GM21515 (cell line): Measurements from ENCODE around the gene TNIK.
"Not testable (repeated sequence)": the region's sequence is repeated elsewhere in the genome, so short reads cannot be mapped to it uniquely, and the experiment has no call there.

Experiments
- ATAC-seq: cut with Tn5 transposase; IDR thresholded peaks from one replicate; pipeline ENCODE4 v1.9.1; 2021; ENCODE audit not compliant: unreplicated experiment

The TNIK gene

DNA sequence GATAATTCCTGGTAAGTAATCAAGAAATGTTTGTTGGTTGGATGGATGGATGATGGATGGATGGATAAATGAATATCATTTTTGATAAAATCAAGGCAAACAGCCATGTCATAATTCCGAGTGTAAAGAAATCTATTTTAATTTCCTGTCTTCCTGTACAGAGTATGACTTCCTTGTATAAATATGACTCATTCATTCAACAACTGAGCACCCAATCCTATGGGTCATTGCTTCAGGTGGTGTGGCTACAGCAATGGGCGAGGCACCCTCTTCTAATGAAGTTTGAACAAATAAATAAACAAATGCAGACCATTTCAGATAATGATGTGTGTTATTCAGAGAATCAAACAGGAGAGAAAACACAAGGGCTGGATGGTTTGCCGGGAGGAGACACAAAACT, 198.7 kb downstream of the TNIK start:
- ATAC-seq: no peak

- no peak for ATAC-seq
Measured at GRCh38 chr3:171260899-171261298, 199.3 kb downstream of the TNIK start.

DNA sequence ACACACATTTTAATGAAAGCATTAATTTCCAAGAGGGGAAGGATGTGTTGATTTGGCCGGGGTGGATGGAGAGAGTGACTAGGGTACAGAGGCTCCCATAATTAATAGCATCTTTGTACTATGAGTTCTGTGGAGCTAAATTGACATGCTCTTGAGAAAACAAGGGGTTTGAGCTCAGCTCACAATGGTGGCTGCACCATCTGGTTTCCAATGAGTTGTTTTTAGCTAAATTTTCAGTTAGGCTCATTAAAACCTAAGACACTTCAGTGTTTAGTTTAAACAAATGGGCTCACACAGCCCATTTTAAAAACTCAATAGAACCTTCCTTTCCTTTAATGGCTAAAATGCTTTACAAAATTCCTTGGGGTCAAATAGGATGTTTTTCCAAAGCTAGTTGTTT, 199.7 kb downstream of the TNIK start:
- ATAC-seq: no peak

DNA sequence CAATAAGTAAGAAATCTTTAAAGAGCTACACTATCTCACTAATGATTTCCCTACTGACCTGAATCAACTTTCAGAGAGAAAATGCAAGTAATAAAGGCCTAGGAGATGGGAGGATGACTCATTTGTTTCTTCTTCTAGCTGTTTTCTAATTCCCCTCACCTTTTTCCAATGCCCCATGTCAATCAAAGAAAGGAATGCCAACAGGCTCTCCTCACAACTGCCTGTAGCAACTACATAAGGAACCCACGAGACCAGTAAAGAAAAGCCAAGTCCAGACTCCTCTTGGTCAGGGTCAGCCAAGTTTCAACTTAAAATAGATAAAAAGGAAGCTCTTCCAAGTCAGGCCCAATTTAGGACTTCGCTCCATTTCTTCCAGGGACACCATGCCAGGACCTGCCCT, 201.9 kb downstream of the TNIK start:
- no peak for ATAC-seq

DNA sequence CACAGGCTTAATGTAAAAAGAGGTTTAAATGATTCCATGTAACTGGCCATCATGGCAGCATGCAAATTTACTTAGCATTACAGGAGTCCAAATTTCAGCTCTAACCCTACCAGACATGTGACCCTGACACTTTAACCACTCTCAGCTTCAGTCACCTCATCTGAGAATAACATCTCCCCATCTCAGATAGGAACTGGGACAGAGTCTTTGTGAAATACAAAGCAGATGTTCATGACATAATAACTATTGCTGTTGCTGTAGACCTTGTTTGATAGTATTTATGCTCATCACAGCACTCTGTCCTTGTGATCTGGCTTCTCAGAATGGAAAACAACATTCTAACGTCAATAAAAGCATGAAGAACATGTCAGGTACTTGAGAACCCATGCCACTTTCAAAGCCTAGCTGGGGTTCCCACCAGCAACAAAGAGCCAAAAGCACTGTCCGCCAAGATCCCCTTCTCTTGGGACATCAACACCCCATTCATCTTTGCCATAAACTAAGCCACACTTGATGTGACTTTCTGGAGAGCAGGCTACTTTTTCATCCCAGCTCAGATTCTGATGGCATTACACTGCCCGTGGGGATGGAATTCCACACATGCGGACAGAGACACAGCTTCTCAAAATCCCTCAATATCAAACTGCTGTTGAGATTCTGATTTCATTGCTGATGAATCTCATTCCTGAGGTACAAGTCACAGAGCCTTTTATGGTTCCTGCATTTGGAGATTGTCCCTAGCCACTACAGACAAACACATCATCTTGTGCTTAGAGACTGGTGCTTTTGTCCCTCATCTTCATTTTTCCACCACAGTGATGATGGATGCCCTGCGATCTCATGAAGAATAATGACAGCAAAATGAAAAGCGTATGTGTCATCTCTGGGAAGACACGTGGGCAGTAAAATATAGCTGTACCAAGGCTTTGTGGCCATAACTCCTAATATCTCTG, 202.7 kb downstream of the TNIK start:
- ATAC-seq: peak; percentile 61

GRCh38 chr3:171256445-171257250, 203.6 kb downstream of the TNIK start:
- ATAC-seq: no peak

- ATAC-seq: peak; percentile 53
Measured at GRCh38 chr3:171255236-171255806, 204.9 kb downstream of the TNIK start.

GRCh38 chr3:171254315-171254714, 205.9 kb downstream of the TNIK start:
- no peak for ATAC-seq

DNA sequence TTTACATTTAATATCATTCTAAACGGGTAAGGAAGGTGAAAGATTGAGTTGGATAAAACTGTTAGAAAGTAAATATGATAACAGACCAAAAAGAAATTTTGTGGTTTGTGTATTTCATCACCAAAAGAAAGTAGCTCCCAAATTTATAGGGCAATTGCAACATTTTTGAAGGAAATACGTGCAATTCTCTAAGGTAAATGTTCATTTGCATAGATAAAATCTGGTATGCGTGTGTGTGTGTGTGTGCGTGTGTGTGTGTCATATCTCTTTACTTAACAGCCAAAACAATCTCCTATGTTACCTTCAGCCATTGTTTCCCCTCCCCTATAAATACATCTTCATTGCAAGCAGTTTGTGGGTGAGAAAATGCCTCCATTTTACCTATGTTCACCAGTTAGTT, 208.4 kb downstream of the TNIK start:
- no peak for ATAC-seq

DNA sequence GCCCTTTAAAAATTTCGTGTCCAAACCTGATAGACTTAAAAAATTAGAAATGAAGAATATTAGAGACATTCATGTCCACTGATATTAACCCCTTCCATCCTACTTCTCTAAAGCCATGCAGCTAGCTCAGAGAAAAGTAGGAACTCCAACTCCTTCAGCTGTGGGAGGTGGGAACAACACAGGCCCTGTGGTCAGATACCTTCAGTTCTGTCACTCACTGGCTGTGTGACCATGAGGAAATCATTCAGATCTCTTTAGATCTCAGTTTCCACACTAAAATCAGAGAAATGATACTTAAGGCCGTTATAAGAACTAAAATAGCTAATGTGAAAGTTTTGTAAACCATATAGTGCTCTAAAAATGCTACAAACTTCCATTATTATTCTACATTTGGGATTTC, 209.8 kb downstream of the TNIK start:
- ATAC-seq: no peak

GRCh38 chr3:171249245-171249644, 211.0 kb downstream of the TNIK start:
- ATAC-seq: peak; percentile 18

GRCh38 chr3:171248426-171249111, 211.6 kb downstream of the TNIK start:
- ATAC-seq: peak; percentile 71

DNA sequence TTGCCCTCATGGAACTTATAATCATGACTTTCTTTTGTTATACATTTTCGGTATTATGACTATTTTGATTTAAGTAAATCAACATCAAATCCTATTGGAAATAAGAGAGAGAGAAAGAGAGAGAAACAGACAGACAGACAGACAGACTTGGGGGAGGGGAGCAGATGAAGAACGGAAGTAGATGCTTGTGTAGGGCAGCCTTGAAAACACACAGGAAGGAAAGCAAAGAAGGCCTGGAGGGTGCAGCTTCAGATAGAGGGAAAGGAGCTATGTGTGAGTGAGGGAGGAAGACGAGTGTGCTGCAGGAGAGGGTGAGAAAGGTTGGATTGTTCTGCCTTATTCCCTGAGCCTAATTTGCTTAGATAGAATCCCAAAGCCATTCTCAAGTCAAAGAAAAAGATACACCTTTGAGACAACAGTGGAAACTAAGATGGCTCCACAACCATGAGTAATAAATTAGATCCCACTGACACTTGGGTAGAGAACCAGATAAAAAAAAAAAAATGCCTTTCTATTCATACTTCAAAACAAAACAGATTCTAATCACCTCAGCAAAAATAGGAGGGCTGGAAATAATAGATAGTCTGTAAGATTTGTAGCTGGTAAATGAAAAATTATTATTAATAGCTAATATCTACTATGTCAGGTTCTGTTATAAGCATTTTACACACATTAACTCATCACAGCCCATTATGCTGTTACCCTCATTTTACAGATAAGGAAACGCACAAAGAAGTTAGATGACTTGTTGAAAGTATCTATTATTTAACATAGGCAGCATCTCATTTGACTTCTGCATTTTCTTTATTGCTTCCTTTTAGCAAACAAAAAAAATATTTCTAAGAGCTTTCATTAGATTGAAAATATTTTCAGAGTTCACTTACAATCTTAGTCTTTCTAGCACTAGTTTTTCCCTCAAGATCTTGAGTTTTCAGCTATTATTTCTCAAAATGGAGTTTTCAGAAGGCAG, 214.1 kb downstream of the TNIK start:
- ATAC-seq: no peak

DNA sequence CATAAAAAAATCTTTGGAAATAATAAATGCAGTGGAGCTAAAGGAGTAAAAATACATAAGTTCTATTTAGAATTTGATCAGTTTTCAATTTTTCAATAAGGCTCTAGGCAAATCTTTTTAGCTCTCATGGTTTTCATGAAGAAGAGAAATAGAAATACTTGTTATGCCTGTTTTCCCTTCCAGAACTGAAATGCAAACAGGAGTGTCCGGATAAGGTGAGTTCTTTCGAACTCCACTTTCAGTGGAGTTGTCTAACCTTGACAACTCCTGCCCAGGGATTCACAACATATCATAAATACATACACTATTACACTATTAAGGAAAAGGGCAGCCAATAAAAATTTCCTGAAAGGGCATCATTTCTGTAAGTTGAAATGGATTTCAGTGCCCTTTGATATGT, 217.3 kb downstream of the TNIK start:
- ATAC-seq: no peak

GRCh38 chr3:171242170-171242569, 218.0 kb downstream of the TNIK start:
- no peak for ATAC-seq

- not testable (repeated sequence) for ATAC-seq
Measured at GRCh38 chr3:171241655-171242054, 218.6 kb downstream of the TNIK start.

DNA sequence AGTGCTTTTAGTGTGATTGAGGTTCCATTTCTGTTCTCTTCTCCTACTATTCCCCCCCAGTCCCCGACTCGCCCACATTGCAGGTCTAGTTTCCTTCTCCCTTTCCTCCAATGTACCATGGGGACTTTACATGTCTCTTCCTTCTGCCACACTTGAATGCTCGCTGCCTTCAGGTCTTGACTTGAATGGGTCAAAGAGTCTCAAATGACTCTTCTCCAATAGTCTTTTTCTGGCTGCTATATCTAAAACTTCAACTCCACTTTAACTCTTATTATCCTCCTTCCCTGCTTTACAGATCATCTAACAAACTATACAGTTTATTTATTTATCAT, 219.7 kb downstream of the TNIK start:
- no peak for ATAC-seq

DNA sequence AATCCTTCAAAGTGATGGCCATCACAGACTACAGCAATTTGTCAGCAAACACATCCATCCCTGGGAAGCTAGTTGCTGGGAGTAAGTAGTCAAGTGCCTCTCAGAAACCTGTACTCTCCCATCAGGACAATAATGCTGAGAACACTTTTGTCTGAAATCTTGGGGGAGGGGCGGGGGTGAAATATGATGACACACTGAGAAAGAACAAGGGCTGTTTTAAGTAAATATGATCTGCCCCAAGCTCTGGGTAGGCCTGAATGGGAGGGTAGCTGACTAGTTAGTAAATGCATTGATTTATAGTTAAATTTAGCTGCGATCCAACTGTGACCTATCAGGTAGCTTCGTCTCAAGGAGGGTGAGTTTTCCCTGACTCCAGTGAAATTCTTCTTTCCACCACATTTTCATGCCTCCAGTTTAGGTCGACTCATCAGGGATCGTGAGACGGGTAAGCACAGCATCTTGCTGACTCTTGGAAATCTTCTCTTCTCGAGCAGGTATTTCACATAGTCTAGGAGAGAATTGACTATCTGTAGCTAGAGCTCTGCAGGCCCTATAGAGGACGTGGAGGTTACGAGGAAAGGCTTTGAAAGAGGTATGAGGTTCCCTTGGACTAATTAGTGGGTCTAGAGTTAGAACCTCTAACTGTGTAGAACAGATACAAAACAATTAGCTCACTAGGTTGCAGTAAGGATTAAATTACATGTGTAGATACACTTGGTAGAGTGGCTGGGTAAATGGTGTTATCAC, 220.3 kb downstream of the TNIK start:
- ATAC-seq: no peak

- ATAC-seq: no peak
Measured at GRCh38 chr3:171237009-171237385, 223.2 kb downstream of the TNIK start.
